SK-N-SH (cell line): ENCODE results near the gene DTX3L. TPM values are rescaled to one million over a fixed set of nuclear protein-coding genes. Genes with fewer than 3 reads are reported as not detected.

Experiments
- CTCF ChIA-PET: fragments of 300-600, 350-600 bp; formaldehyde crosslinking; extraction: SDS; loops from one replicate; lab custom pipeline; 2021; lab: Yijun Ruan, JAX
- POLR2A ChIA-PET: fragments of 350-600 bp; sonication (Branson Sonifier 250); formaldehyde crosslinking; extraction: SDS; loops from one replicate; lab custom pipeline; 2020; ENCODE audit warnings: antibody characterized with exemption, inconsistent platforms; lab: Yijun Ruan, JAX
- DNase-seq: peaks from one replicate; pipeline ENCODE4 v3.0.0; 2012
- H2AFZ ChIP-seq: fragments of 200-600 bp; sonication (generic); 2 replicates; pipeline ENCODE4 v1.8.1; 2016; ENCODE audit warnings: antibody characterized with exemption, mild to moderate bottlenecking, low read depth
- H3F3A ChIP-seq: fragments of 200-600 bp; sonication (generic); replicated peaks from 2 replicates; pipeline ENCODE3; 2016; ENCODE audit warnings: antibody characterized with exemption, mild to moderate bottlenecking; ENCODE audit not compliant: insufficient read depth
- H3K27ac ChIP-seq, 2 experiments: fragments of 200-500 bp in 1 of 2; fragments of 200-600 bp in 1 of 2; sonication (Bioruptor generic) in 1 of 2; sonication (generic), shearing (Covaris generic) in 1 of 2; 2 replicates each; pipeline versions ENCODE4 v1.5.1 to v1.6.1; 2014 to 2016; ENCODE audit warnings: low read depth in 2 of 2, inconsistent platforms in 1 of 2, low read length in 1 of 2, mild to moderate bottlenecking in 1 of 2, mixed read lengths in 1 of 2
- H3K27me3 ChIP-seq: fragments of 200-600 bp; sonication (generic), shearing (Covaris generic); 2 replicates; pipeline ENCODE4 v1.6.1; 2016; ENCODE audit warnings: mixed run types; ENCODE audit not compliant: insufficient read depth
- H3K36me3 ChIP-seq, 2 experiments: fragments of 200-500 bp in 1 of 2; fragments of 200-600 bp in 1 of 2; sonication (Bioruptor generic) in 1 of 2; sonication (generic) in 1 of 2; replicated peaks in 1 of 2; 2 replicates each; pipeline versions ENCODE3 to v1.5.1; 2014 to 2016; ENCODE audit warnings: low read length in 1 of 2, mild to moderate bottlenecking in 1 of 2; ENCODE audit not compliant: insufficient read depth in 2 of 2, control insufficient read depth in 1 of 2
- H3K4me1 ChIP-seq, 2 experiments: fragments of 200-500 bp in 1 of 2; fragments of 200-600 bp in 1 of 2; sonication (Bioruptor generic) in 1 of 2; sonication (generic), shearing (Covaris generic) in 1 of 2; 2 replicates each; pipeline versions ENCODE4 v1.5.1 to v1.6.1; 2014 to 2016; ENCODE audit warnings: low read depth in 1 of 2, low read length in 1 of 2, mixed run types in 1 of 2; ENCODE audit not compliant: insufficient read depth in 2 of 2, control insufficient read depth in 1 of 2
- H3K4me2 ChIP-seq: fragments of 200-600 bp; sonication (generic), shearing (Covaris generic); 2 replicates; pipeline ENCODE4 v1.6.1; 2017; ENCODE audit warnings: mixed run types
- H3K4me3 ChIP-seq, 2 experiments: fragments of 200-500 bp in 1 of 2; fragments of 200-600 bp in 1 of 2; sonication (Bioruptor generic) in 1 of 2; sonication (generic), shearing (Covaris generic) in 1 of 2; 2 replicates each; pipeline versions ENCODE4 v1.5.1 to v1.8.1; 2014 to 2016; ENCODE audit warnings: low read depth in 2 of 2, inconsistent platforms in 1 of 2, low read length in 1 of 2, mild to moderate bottlenecking in 1 of 2, mixed read lengths in 1 of 2, moderate library complexity in 1 of 2
- H3K79me2 ChIP-seq: fragments of 200-600 bp; sonication (generic); 2 replicates; pipeline ENCODE4 v1.8.1; 2017; ENCODE audit warnings: mild to moderate bottlenecking; ENCODE audit not compliant: insufficient read depth
- H3K9ac ChIP-seq: fragments of 200-600 bp; sonication (generic); 2 replicates; pipeline ENCODE4 v1.6.1; 2017; ENCODE audit warnings: mixed run types
- H3K9me2 ChIP-seq: fragments of 200-600 bp; sonication (generic); 2 replicates; pipeline ENCODE4 v1.6.1; 2017; ENCODE audit warnings: mixed run types
- H3K9me3 ChIP-seq: fragments of 200-600 bp; sonication (generic); 2 replicates; pipeline ENCODE4 v1.6.1; 2017; ENCODE audit warnings: mixed run types, mild to moderate bottlenecking, moderate library complexity
- H4K20me1 ChIP-seq: fragments of 200-600 bp; sonication (generic); 2 replicates; pipeline ENCODE4 v1.6.1; 2017; ENCODE audit warnings: mild to moderate bottlenecking, mixed run types; ENCODE audit not compliant: insufficient read depth
- EP300 ChIP-seq, 2 experiments: IDR thresholded peaks; 2 replicates each; pipeline versions ENCODE4 v1.4.0 to v1.6.1; 2012; ENCODE audit warnings: borderline replicate concordance in 1 of 2, low read depth in 1 of 2, low read length in 1 of 2
- FOXM1 ChIP-seq: IDR thresholded peaks from 2 replicates; pipeline ENCODE4 v1.4.0; 2012; ENCODE audit warnings: low read depth, mild to moderate bottlenecking
- GABPA ChIP-seq: IDR thresholded peaks from 2 replicates; pipeline ENCODE4 v1.4.0; 2012; ENCODE audit warnings: low read depth, mild to moderate bottlenecking
- GATA2 ChIP-seq: sonication (generic); formaldehyde crosslinking; IDR thresholded peaks from 2 replicates; pipeline ENCODE4 v1.5.0; 2020; ENCODE audit warnings: mild to moderate bottlenecking, missing genetic modification reagents
- JUND ChIP-seq: IDR thresholded peaks from 2 replicates; pipeline ENCODE4 v1.4.0; 2012
- MEF2A ChIP-seq: IDR thresholded peaks from 2 replicates; pipeline ENCODE4 v1.4.0; 2012; ENCODE audit warnings: low read depth, borderline replicate concordance
- POLR2AphosphoS5 ChIP-seq: IDR thresholded peaks from 2 replicates; pipeline ENCODE4 v1.6.1; 2012; ENCODE audit warnings: low read depth, low read length
- RCOR1 ChIP-seq: fragments of 150-350 bp; IDR thresholded peaks from 2 replicates; pipeline ENCODE4 v1.6.1; 2017; ENCODE audit warnings: antibody characterized with exemption, low read length
- TAF1 ChIP-seq: IDR thresholded peaks from 2 replicates; pipeline ENCODE4 v1.6.1; 2012; ENCODE audit warnings: low read depth, mild to moderate bottlenecking, low read length, moderate library complexity, borderline replicate concordance
- USF1 ChIP-seq: IDR thresholded peaks from 2 replicates; pipeline ENCODE4 v1.4.0; 2012; ENCODE audit warnings: low read depth, borderline replicate concordance
- YY1 ChIP-seq: IDR thresholded peaks from 2 replicates; pipeline ENCODE4 v1.4.0; 2012; ENCODE audit warnings: low read depth, mild to moderate bottlenecking
- ZBTB33 ChIP-seq: IDR thresholded peaks from 2 replicates; pipeline ENCODE4 v1.4.0; 2012; ENCODE audit warnings: low read depth, borderline replicate concordance
- WGBS: methylation state at CpG from one replicate; pipeline ENCODE4 v1.1.6; 2017; ENCODE audit warnings: low lambda C conversion rate; 5-methylcytosine and 5-hydroxymethylcytosine counted together
- polyA plus RNA-seq, 3 experiments: library from polyadenylated mRNA; depleted of rRNA; stranded (reverse); fragments of >200 nt; gene quantifications; 2 replicates each; pipeline ENCODE4 v1.2.3, GENCODE V29; 2012

Gene DTX3L
- polyA plus RNA-seq, 1 of the 3 experiments (the other 2 are of a cell fraction): 2.7 TPM

DNA sequence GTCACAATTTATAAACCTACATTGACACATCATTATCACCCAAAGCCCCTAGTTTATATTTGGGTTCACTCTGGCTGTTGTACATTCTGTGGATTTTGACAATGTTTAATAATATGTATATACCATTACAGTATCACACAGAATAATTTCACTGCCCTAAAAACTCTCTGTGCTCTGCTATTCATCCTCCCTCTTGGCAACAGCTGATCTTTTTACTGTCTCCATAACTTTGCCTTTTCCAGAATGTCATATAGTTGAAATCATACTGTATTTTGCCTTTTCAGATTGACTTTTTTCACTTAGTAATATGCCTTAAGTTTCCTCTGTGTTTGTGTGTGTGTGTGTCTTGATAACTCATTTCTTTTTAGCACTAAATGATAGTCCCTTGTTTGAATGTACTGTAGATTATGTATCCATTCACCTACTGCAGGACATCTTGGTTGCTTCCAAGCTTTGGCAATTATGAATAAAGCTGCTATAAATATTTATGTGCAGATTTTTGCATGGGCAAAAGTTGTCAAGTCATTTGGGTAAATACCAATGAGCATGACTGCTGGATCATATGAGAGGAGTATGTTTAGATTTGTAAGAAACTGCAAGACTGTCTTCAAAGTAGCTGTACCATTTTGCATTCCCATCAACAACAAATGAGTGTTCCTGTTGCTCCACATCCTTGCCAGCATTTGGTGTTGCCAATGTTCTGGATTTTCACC, 22.8 kb downstream of the DTX3L start:
- no peak overlapping the region for H3K9ac ChIP-seq
- H3K9me2 ChIP-seq: no peaks in the 10 kb centered on the region
- peaks cover 5% of the 10 kb centered on the region; the same call in 1 of the 2 replicates for H3K9me3 ChIP-seq
- ChIA-PET CTCF (interaction anchor here (0.9 to 1.0 kb wide), 2 partner anchors 8 to 13 kb away, joined by 3 read pairs; no protein-coding TSS in a partner anchor), POLR2A (no interaction called here)
- H3K4me3 ChIP-seq: no peak overlapping the region
- no peaks in the 10 kb centered on the region for H3K27me3 ChIP-seq
- no peaks in the 10 kb centered on the region for H4K20me1 ChIP-seq
- H3K4me1 ChIP-seq: no peaks in the 10 kb centered on the region
- no peaks in the 10 kb centered on the region for H3F3A ChIP-seq
- TF ChIP-seq GATA2 (no peak), TAF1 (no peak)
- H2AFZ ChIP-seq: no peak overlapping the region
- no peak overlapping the region for H3K4me2 ChIP-seq
- no peak for DNase-seq
- no peaks in the 10 kb centered on the region for H3K36me3 ChIP-seq
- no peak overlapping the region for H3K27ac ChIP-seq
- no peaks in the 10 kb centered on the region for H3K79me2 ChIP-seq

- H3K27me3 ChIP-seq: no peaks in the 10 kb centered on the region
- no peaks in the 10 kb centered on the region for H3K9me2 ChIP-seq
- no peak overlapping the region for H2AFZ ChIP-seq
- H3K9me3 ChIP-seq: peaks cover 3% of the 10 kb centered on the region; the same call in 1 of the 2 replicates
- H4K20me1 ChIP-seq: no peaks in the 10 kb centered on the region
- CTCF ChIA-PET: interaction anchor here (0.9 to 1.0 kb wide), 2 partner anchors 9 to 14 kb away, joined by 3 read pairs; no protein-coding TSS in a partner anchor
- no peaks in the 10 kb centered on the region for H3F3A ChIP-seq
- 82% methylated on average over 1 of the region's 2 CpGs for WGBS
- no peak for TF ChIP-seq POLR2AphosphoS5
- TF ChIP-seq RCOR1: no peak
- TF ChIP-seq MEF2A: no peak
- no peak for TF ChIP-seq FOXM1
- TF ChIP-seq JUND: no peak
- no peak for TF ChIP-seq ZBTB33
- no peak for TF ChIP-seq USF1
- TF ChIP-seq GABPA: no peak
- TF ChIP-seq YY1: no peak
- TF ChIP-seq EP300 (IDR thresholded peaks at IDR 0.05; ENCODE audit: borderline replicate concordance in 1 of 2, low read depth in 1 of 2, low read length in 1 of 2): no peak
- POLR2A ChIA-PET: no interaction called here
- no peak overlapping the region for H3K4me3 ChIP-seq
- H3K79me2 ChIP-seq: no peaks in the 10 kb centered on the region
- DNase-seq: no peak
- H3K9ac ChIP-seq: no peak overlapping the region
- H3K36me3 ChIP-seq: no peaks in the 10 kb centered on the region
- no peak overlapping the region for H3K27ac ChIP-seq
- no peak overlapping the region for H3K4me2 ChIP-seq
- H3K4me1 ChIP-seq: no peaks in the 10 kb centered on the region
Observed at GRCh38 chr3:122587572-122587971, 23.4 kb downstream of the DTX3L start.
